HEK293 (cell line): ENCODE measurements around the gene DUSP2.

ENCODE experiments used
- CTCF ChIA-PET: fragments of 350-600 bp; formaldehyde crosslinking; extraction: SDS; loops from one replicate; lab custom pipeline; 2021; ENCODE audit warnings: antibody characterized with exemption; lab: Yijun Ruan, JAX
- POLR2A ChIA-PET: fragments of 300-600 bp; formaldehyde crosslinking; extraction: SDS; loops from one replicate; lab custom pipeline; 2020; ENCODE audit warnings: antibody characterized with exemption, inconsistent platforms; lab: Yijun Ruan, JAX
- H3K27ac ChIP-seq: fragments of 200-500 bp; sonication (Bioruptor generic); 2 replicates; pipeline ENCODE4 v1.5.1; 2014; ENCODE audit warnings: low read depth, low read length, control low read depth, inconsistent platforms; ENCODE audit errors: extremely low read depth
- H3K36me3 ChIP-seq, 2 experiments: fragments of 200-500 bp in 1 of 2; sonication (Bioruptor generic) in 1 of 2; 1 replicate in 1 of 2; 2 replicates in 1 of 2; pipeline ENCODE4 v1.5.1; 2014 to 2017; ENCODE audit warnings: inconsistent platforms in 2 of 2, low read length in 2 of 2; ENCODE audit not compliant: control insufficient read depth in 2 of 2, insufficient read depth in 1 of 2
- H3K4me1 ChIP-seq: fragments of 200-500 bp; sonication (Bioruptor generic); 2 replicates; pipeline ENCODE4 v1.5.1; 2014; ENCODE audit warnings: mild to moderate bottlenecking, low read length, inconsistent platforms; ENCODE audit not compliant: control insufficient read depth, insufficient read depth
- H3K4me3 ChIP-seq: 2 replicates; pipeline ENCODE4 v1.5.1; 2011; ENCODE audit warnings: low read depth, mild to moderate bottlenecking, control low read depth, low read length, moderate library complexity
- H3K9me3 ChIP-seq: fragments of 200-500 bp; sonication (Bioruptor generic); 2 replicates; pipeline ENCODE4 v1.5.1; 2014; ENCODE audit warnings: low read depth, low read length, inconsistent platforms; ENCODE audit not compliant: control insufficient read depth, insufficient read depth
- BCL11A ChIP-seq: fragments of 450-650 bp; formaldehyde crosslinking; IDR thresholded peaks from 2 replicates; pipeline ENCODE4 v1.5.1; 2016; ENCODE audit warnings: low read depth, missing biosample characterization, missing genetic modification characterization
- GLIS1 ChIP-seq: fragments of 450-650 bp; formaldehyde crosslinking; IDR thresholded peaks from 2 replicates; pipeline ENCODE4 v1.5.1; 2016; ENCODE audit warnings: missing biosample characterization, missing genetic modification characterization
- GLIS2 ChIP-seq: fragments of 450-650 bp; formaldehyde crosslinking; IDR thresholded peaks from 2 replicates; pipeline ENCODE4 v1.5.1; 2016; ENCODE audit warnings: missing biosample characterization, missing genetic modification characterization
- MYNN ChIP-seq: fragments of 450-650 bp; formaldehyde crosslinking; IDR thresholded peaks from 2 replicates; pipeline ENCODE4 v1.5.1; 2016; ENCODE audit warnings: missing biosample characterization, missing genetic modification characterization, borderline replicate concordance
- OSR2 ChIP-seq: fragments of 450-650 bp; formaldehyde crosslinking; IDR thresholded peaks from 2 replicates; pipeline ENCODE4 v1.5.1; 2016; ENCODE audit warnings: missing biosample characterization, missing genetic modification characterization
- TCF7L2 ChIP-seq: IDR thresholded peaks from 2 replicates; pipeline ENCODE4 v1.6.1; 2011; ENCODE audit warnings: low read depth, mild to moderate bottlenecking, inconsistent platforms, low read length, moderate library complexity, borderline replicate concordance
- ZBTB21 ChIP-seq: fragments of 450-650 bp; formaldehyde crosslinking; IDR thresholded peaks from 2 replicates; pipeline ENCODE4 v1.5.1; 2017; ENCODE audit warnings: missing biosample characterization, missing genetic modification characterization
- ZBTB48 ChIP-seq: fragments of 450-650 bp; formaldehyde crosslinking; IDR thresholded peaks from 2 replicates; pipeline ENCODE4 v1.5.1; 2016; ENCODE audit warnings: missing biosample characterization, missing genetic modification characterization
- ZBTB6 ChIP-seq: fragments of 450-650 bp; formaldehyde crosslinking; IDR thresholded peaks from 2 replicates; pipeline ENCODE4 v1.5.1; 2017; ENCODE audit warnings: missing biosample characterization, missing genetic modification characterization
- ZEB2 ChIP-seq: fragments of 450-650 bp; formaldehyde crosslinking; IDR thresholded peaks from 2 replicates; pipeline ENCODE4 v1.5.1; 2016; ENCODE audit warnings: missing biosample characterization, missing genetic modification characterization
- ZFP69B ChIP-seq: fragments of 450-650 bp; formaldehyde crosslinking; IDR thresholded peaks from 2 replicates; pipeline ENCODE4 v1.5.1; 2016; ENCODE audit warnings: missing biosample characterization, missing genetic modification characterization
- ZIC2 ChIP-seq: fragments of 450-650 bp; formaldehyde crosslinking; IDR thresholded peaks from 2 replicates; pipeline ENCODE4 v1.5.1; 2016; ENCODE audit warnings: missing biosample characterization, missing genetic modification characterization
- ZNF10 ChIP-seq: fragments of 450-650 bp; formaldehyde crosslinking; IDR thresholded peaks from 2 replicates; pipeline ENCODE4 v1.5.1; 2017; ENCODE audit warnings: missing biosample characterization, missing genetic modification characterization
- ZNF140 ChIP-seq: fragments of 450-650 bp; formaldehyde crosslinking; IDR thresholded peaks from 2 replicates; pipeline ENCODE4 v1.5.1; 2016; ENCODE audit warnings: missing biosample characterization, missing genetic modification characterization
- ZNF146 ChIP-seq: fragments of 450-650 bp; formaldehyde crosslinking; IDR thresholded peaks from 2 replicates; pipeline ENCODE4 v1.5.1; 2016; ENCODE audit warnings: missing biosample characterization, missing genetic modification characterization
- ZNF184 ChIP-seq: fragments of 450-650 bp; IDR thresholded peaks from 2 replicates; pipeline ENCODE4 v1.5.1; 2018; ENCODE audit warnings: missing biosample characterization, mild to moderate bottlenecking, missing genetic modification characterization
- ZNF311 ChIP-seq: fragments of 450-650 bp; formaldehyde crosslinking; IDR thresholded peaks from 2 replicates; pipeline ENCODE4 v1.5.1; 2017; ENCODE audit warnings: missing biosample characterization, missing genetic modification characterization, borderline replicate concordance
- ZNF391 ChIP-seq: fragments of 450-650 bp; formaldehyde crosslinking; IDR thresholded peaks from 2 replicates; pipeline ENCODE4 v1.5.1; 2016; ENCODE audit warnings: low read depth, missing biosample characterization, missing genetic modification characterization, borderline replicate concordance
- ZNF398 ChIP-seq: fragments of 450-650 bp; formaldehyde crosslinking; IDR thresholded peaks from 2 replicates; pipeline ENCODE4 v1.5.1; 2017; ENCODE audit warnings: missing biosample characterization, missing genetic modification characterization
- ZNF501 ChIP-seq: fragments of 450-650 bp; formaldehyde crosslinking; IDR thresholded peaks from 2 replicates; pipeline ENCODE4 v1.5.1; 2016; ENCODE audit warnings: missing biosample characterization, missing genetic modification characterization
- ZNF518A ChIP-seq: fragments of 450-650 bp; formaldehyde crosslinking; conservative IDR thresholded peaks from 2 replicates; pipeline ENCODE4 v1.5.1; 2016; ENCODE audit warnings: low read depth, missing biosample characterization, missing genetic modification characterization
- ZNF555 ChIP-seq: fragments of 450-650 bp; formaldehyde crosslinking; conservative IDR thresholded peaks from 2 replicates; pipeline ENCODE4 v1.5.1; 2017; ENCODE audit warnings: missing biosample characterization, mild to moderate bottlenecking, missing genetic modification characterization, inconsistent platforms
- ZNF558 ChIP-seq: fragments of 450-650 bp; formaldehyde crosslinking; IDR thresholded peaks from 2 replicates; pipeline ENCODE4 v1.5.1; 2016; ENCODE audit warnings: missing biosample characterization, missing genetic modification characterization
- ZNF600 ChIP-seq: fragments of 450-650 bp; formaldehyde crosslinking; IDR thresholded peaks from 2 replicates; pipeline ENCODE4 v1.5.1; 2016; ENCODE audit warnings: missing biosample characterization, missing genetic modification characterization
- ZNF610 ChIP-seq: fragments of 450-650 bp; formaldehyde crosslinking; IDR thresholded peaks from 2 replicates; pipeline ENCODE4 v1.5.1; 2016; ENCODE audit warnings: missing biosample characterization, missing genetic modification characterization, borderline replicate concordance
- ZNF654 ChIP-seq: fragments of 450-650 bp; formaldehyde crosslinking; IDR thresholded peaks from 2 replicates; pipeline ENCODE4 v1.5.1; 2016; ENCODE audit warnings: low read depth, missing biosample characterization, missing genetic modification characterization
- ZNF768 ChIP-seq: fragments of 450-650 bp; formaldehyde crosslinking; IDR thresholded peaks from 2 replicates; pipeline ENCODE4 v1.5.1; 2018; ENCODE audit warnings: missing biosample characterization, mild to moderate bottlenecking, missing genetic modification characterization

The DUSP2 gene

GRCh38 chr2:96100893-96101304 is 44.3 kb downstream of the DUSP2 start:
- Histone ChIP-seq H3K9me3 (no peaks in the 10 kb centered on the region), H3K27ac (no peak overlapping the region), H3K4me1 (no peaks in the 10 kb centered on the region), H3K36me3 (no peaks in the 10 kb centered on the region)
- CTCF ChIA-PET = interaction anchor here (0.7 to 1.5 kb wide), 4 partner anchors 16 to 108 kb away, joined by 3 to 5 read pairs (median 4); no protein-coding TSS in a partner anchor
- TF ChIP-seq GLIS2 (no peak), ZNF768 (tag by site-specific recombination) (peak; percentile 53; the same call in 1 of the 2 replicates)
- TF ChIP-seq, all 188 proteins: peak for 1
- H3K4me3 ChIP-seq = no peak overlapping the region
- POLR2A ChIA-PET = no interaction called here

- H3K27ac ChIP-seq = no peak overlapping the region
- ChIA-PET POLR2A (interaction anchor here (0.6 kb wide), 1 partner anchor 768 kb away, joined by 7 read pairs; no protein-coding TSS in a partner anchor), CTCF (interaction anchor here (1.5 kb wide), 1 partner anchor 74 kb away, joined by 3 read pairs; no protein-coding TSS in a partner anchor)
- H3K9me3 ChIP-seq = no peaks in the 10 kb centered on the region
- no peaks in the 10 kb centered on the region for H3K4me1 ChIP-seq
- no peaks in the 10 kb centered on the region for H3K36me3 ChIP-seq
- no peak overlapping the region for H3K4me3 ChIP-seq
- TF ChIP-seq ZNF600 (tag by site-specific recombination) (no peak), ZNF398 (no peak), TCF7L2 (no peak), ZIC2 (peak; percentile 76), MYNN (tag by site-specific recombination) (no peak), ZBTB6 (tag by site-specific recombination) (no peak), ZFP69B (tag by site-specific recombination) (no peak), ZNF610 (tag by site-specific recombination) (no peak), ZNF558 (no peak), ZNF555 (tag by site-specific recombination) (no peak), ZNF501 (tag by site-specific recombination) (no peak), ZNF140 (tag by site-specific recombination) (no peak), GLIS1 (tag by site-specific recombination) (peak; percentile 46; the same call in 1 of the 2 replicates), ZNF391 (no peak), ZNF518A (tag by site-specific recombination) (no peak), BCL11A (tag by site-specific recombination) (no peak), ZNF10 (tag by site-specific recombination) (no peak), OSR2 (no peak), ZBTB48 (tag by site-specific recombination) (peak; percentile 84), ZNF184 (tag by site-specific recombination) (no peak), ZNF311 (tag by site-specific recombination) (no peak), ZNF146 (tag by site-specific recombination) (no peak), ZEB2 (tag by site-specific recombination) (no peak), ZBTB21 (tag by site-specific recombination) (no peak), ZNF654 (no peak)
These were observed 45.1 kb downstream of the DUSP2 start for GRCh38 chr2:96099861-96100798.
